Umbilical cord (tissue), 2 donors: ENCODE results near the gene KCNJ2. TPM values are rescaled to one million over a fixed set of nuclear protein-coding genes. Genes with fewer than 3 reads are reported as not detected.

Experiments used
- DNase-seq: peaks from one replicate; pipeline ENCODE4 v3.0.0-alpha.2; 2015; ENCODE audit warnings: low spot score
- total RNA-seq: library from RNA; depleted of rRNA; stranded (reverse); fragments of >200 nt; gene quantifications from one replicate; pipeline ENCODE4 v1.2.3, GENCODE V29; 2014; ENCODE audit warnings: low replicate concordance; ENCODE audit not compliant: insufficient read depth

The KCNJ2 gene
- total RNA-seq, 1 donor from 2014 or later: 10.1 TPM

- no peak for DNase-seq
Measured at GRCh38 chr17:70158591-70158990, 10.7 kb upstream of the KCNJ2 start.

- no peak for DNase-seq
Measured at GRCh38 chr17:70159980-70160379, 9.4 kb upstream of the KCNJ2 start.

GRCh38 chr17:70161519-70161918 lies 7.8 kb upstream of the KCNJ2 start:
- DNase-seq: no peak

- DNase-seq: no peak
Measured at GRCh38 chr17:70165383-70165782, 3.9 kb upstream of the KCNJ2 start.

GRCh38 chr17:70166615-70167014 lies 2.7 kb upstream of the KCNJ2 start:
- DNase-seq: no peak

- peak; percentile 78 for DNase-seq
Measured at GRCh38 chr17:70168044-70168976, 1.0 kb upstream of the KCNJ2 start.

- DNase-seq: peak; percentile 87
Measured at GRCh38 chr17:70169709-70170597, 621 bp downstream of the KCNJ2 start.

GRCh38 chr17:70171159-70171558 lies 1.8 kb downstream of the KCNJ2 start:
- no peak for DNase-seq

GRCh38 chr17:70172449-70172848 lies 3.1 kb downstream of the KCNJ2 start:
- no peak for DNase-seq

GRCh38 chr17:70172923-70173322 lies 3.6 kb downstream of the KCNJ2 start:
- no peak for DNase-seq

- DNase-seq: peak; percentile 24
Measured at GRCh38 chr17:70173681-70174080, 4.3 kb downstream of the KCNJ2 start.

- DNase-seq: no peak
Measured at GRCh38 chr17:70181376-70181775, 12.0 kb downstream of the KCNJ2 start.

GRCh38 chr17:70181866-70182265 lies 12.5 kb downstream of the KCNJ2 start:
- DNase-seq: no peak

GRCh38 chr17:70183508-70183907 lies 14.2 kb downstream of the KCNJ2 start:
- DNase-seq: no peak

- DNase-seq: no peak
Measured at GRCh38 chr17:70184207-70184606, 14.9 kb downstream of the KCNJ2 start.

- DNase-seq: peak; percentile 28
Measured at GRCh38 chr17:70184770-70185169, 15.4 kb downstream of the KCNJ2 start.

- no peak for DNase-seq
Measured at GRCh38 chr17:70185285-70185684, 16.0 kb downstream of the KCNJ2 start.

- no peak for DNase-seq
Measured at GRCh38 chr17:70187383-70187782, 18.1 kb downstream of the KCNJ2 start.

GRCh38 chr17:70190959-70191805 lies 21.9 kb downstream of the KCNJ2 start:
- DNase-seq: no peak

GRCh38 chr17:70195091-70195490 lies 25.8 kb downstream of the KCNJ2 start:
- DNase-seq: no peak

GRCh38 chr17:70201872-70202419 lies 32.6 kb downstream of the KCNJ2 start:
- no peak for DNase-seq
